ENCODE measurements around the gene WAC. TPM values are rescaled to one million over a fixed set of nuclear protein-coding genes. Genes with fewer than 3 reads are reported as not detected.

WAC gene
- total and polyA plus RNA-seq, 7 donors, result 33.9 to 79.9 (median 64.2) TPM

DNA sequence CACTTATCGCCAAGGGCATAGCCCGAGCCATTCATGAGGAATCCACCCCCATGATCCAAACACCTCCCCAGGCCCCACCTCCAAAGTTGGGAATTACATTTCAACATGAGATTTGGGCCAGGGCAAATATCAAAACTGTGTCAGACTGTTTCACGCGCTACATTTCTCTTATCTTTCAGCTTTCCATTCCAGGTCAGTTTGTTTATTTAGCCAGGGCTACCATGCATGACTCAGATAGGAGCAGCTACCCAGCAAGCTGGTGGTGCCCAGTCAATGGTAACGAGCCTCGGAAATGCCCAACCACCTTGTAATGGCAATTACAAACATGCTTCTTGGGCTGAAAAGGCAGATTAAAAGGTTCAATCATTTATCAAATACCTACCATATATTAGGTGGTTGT, 100.8 kb downstream of the WAC start:
- Histone ChIP-seq H3K4me3 (no peak overlapping the region), H3K9me3 (peaks cover 5% of the 10 kb centered on the region), H3K27me3 (ENCODE audit: insufficient read depth in 3 of 3, low read length in 2 of 3) (no peaks in the 10 kb centered on the region), H3K4me1 (no peaks in the 10 kb centered on the region), H3K36me3 (ENCODE audit: insufficient read depth in 1 of 2, low read depth in 1 of 2) (no peaks in the 10 kb centered on the region), H3K27ac (no peak overlapping the region)
- intact Hi-C loops (cut with DNase I), result no loop called here
- DNase-seq, result no peak
- ATAC-seq, result no peak
- TF ChIP-seq, protein P1, sequence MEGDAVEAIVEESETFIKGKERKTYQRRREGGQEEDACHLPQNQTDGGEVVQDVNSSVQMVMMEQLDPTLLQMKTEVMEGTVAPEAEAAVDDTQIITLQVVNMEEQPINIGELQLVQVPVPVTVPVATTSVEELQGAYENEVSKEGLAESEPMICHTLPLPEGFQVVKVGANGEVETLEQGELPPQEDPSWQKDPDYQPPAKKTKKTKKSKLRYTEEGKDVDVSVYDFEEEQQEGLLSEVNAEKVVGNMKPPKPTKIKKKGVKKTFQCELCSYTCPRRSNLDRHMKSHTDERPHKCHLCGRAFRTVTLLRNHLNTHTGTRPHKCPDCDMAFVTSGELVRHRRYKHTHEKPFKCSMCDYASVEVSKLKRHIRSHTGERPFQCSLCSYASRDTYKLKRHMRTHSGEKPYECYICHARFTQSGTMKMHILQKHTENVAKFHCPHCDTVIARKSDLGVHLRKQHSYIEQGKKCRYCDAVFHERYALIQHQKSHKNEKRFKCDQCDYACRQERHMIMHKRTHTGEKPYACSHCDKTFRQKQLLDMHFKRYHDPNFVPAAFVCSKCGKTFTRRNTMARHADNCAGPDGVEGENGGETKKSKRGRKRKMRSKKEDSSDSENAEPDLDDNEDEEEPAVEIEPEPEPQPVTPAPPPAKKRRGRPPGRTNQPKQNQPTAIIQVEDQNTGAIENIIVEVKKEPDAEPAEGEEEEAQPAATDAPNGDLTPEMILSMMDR (IDR thresholded peaks at IDR 0.05), result no peak
- WGBS, 3 donors, result 91 to 97% (median 97%) methylated on average over 6 of the region's 6 CpGs

DNA sequence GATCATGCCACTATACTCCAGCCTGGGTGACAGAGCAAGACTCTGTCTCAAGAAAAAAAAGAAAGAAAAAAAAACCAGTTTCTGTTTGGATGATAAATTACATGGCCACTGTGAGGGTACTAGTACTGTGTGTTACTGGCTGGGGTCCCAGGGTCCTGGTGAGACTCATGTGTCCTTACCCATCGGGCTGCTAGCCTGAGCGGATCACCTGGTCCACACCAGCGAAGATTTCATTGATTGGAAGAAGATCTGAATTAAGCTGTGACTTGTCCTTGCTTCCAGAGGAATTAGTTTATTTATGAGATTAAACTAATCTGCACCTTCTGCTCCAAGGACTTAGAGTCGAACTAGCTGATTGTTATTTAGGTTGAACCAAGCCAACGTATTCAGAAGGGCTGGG, 104.4 kb downstream of the WAC start:
- DNase-seq (no peak), ATAC-seq (no peak)
- H3K27me3 ChIP-seq (ENCODE audit: insufficient read depth in 3 of 3, low read length in 2 of 3), result peaks cover 0 to under 1% (median 0%) of the 10 kb centered on the region in 3 donors
- H3K4me1 ChIP-seq, result no peaks in the 10 kb centered on the region
- TF ChIP-seq, protein P1 (IDR thresholded peaks at IDR 0.05), result no peak
- intact Hi-C loops (cut with DNase I), result no loop called here
- no peak overlapping the region for H3K4me3 ChIP-seq
- peaks cover 6% of the 10 kb centered on the region for H3K9me3 ChIP-seq
- 76 to 83% (median 82%) methylated on average over 5 of the region's 5 CpGs for WGBS, 3 donors
- H3K36me3 ChIP-seq (ENCODE audit: insufficient read depth in 1 of 2, low read depth in 1 of 2), result no peaks in the 10 kb centered on the region
- H3K27ac ChIP-seq, result no peak overlapping the region

DNA sequence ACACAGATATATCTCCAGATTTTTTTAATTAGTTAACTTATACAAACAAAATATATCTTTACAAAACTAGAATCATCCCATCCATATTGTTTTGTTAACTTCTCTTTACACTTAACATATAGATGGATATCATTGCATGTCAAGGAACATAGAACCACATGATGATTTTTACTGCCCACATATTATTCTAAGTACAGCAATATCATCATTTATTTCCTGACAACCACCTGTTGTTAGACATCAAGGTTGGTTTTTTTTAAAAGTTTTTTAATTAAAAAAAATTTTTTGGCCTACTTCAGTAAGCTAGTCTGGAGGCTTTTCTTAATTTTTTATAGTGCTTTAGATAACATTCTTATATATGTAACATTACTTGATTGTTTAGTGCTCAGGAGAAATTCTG, 105.5 kb downstream of the WAC start:
- intact Hi-C loops (cut with DNase I), result no loop called here
- no peak for DNase-seq
- Histone ChIP-seq H3K4me1 (no peaks in the 10 kb centered on the region), H3K9me3 (peaks cover 6% of the 10 kb centered on the region), H3K36me3 (ENCODE audit: insufficient read depth in 1 of 2, low read depth in 1 of 2) (no peaks in the 10 kb centered on the region), H3K4me3 (no peak overlapping the region), H3K27ac (no peak overlapping the region), H3K27me3 (ENCODE audit: insufficient read depth in 3 of 3, low read length in 2 of 3) (peaks cover 0 to 4% (median 0%) of the 10 kb centered on the region in 3 donors)
- TF ChIP-seq, protein P1 (IDR thresholded peaks at IDR 0.05), result no peak
- ATAC-seq, result no peak

DNA sequence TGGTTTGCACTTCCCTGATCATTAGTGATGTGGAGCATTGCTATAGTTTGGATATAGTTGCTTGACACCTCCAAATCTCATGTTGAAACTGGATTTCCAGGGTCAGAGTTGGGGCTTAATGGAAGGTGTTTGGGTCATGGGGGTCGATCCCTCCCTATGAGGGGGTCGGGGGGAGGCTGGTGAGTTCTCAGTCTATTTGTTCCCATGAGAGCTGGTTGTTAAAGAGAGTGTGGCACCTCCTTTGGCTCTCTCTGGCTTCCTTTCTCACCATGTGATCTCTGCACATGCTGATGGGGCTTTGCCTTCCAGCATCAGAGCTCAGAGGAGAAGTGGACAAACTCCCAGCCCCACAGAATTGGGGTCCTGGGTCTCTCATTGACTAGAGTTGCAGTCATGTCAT, 107.6 kb downstream of the WAC start:
- no peaks in the 10 kb centered on the region for H3K4me1 ChIP-seq
- ATAC-seq, result no peak
- no peaks in the 10 kb centered on the region for H3K36me3 ChIP-seq (ENCODE audit: insufficient read depth in 1 of 2, low read depth in 1 of 2)
- peaks cover 6% of the 10 kb centered on the region for H3K9me3 ChIP-seq
- no peak overlapping the region for H3K27ac ChIP-seq
- intact Hi-C loops (cut with DNase I), result no loop called here
- WGBS, 3 donors, result 59 to 68% (median 68%) methylated on average over 2 of the region's 2 CpGs
- H3K4me3 ChIP-seq, result no peak overlapping the region
- H3K27me3 ChIP-seq (ENCODE audit: insufficient read depth in 3 of 3, low read length in 2 of 3), result peaks cover 0 to 4% (median 0%) of the 10 kb centered on the region in 3 donors
- no peak for DNase-seq
- TF ChIP-seq, protein P1 (IDR thresholded peaks at IDR 0.05), result no peak

DNA sequence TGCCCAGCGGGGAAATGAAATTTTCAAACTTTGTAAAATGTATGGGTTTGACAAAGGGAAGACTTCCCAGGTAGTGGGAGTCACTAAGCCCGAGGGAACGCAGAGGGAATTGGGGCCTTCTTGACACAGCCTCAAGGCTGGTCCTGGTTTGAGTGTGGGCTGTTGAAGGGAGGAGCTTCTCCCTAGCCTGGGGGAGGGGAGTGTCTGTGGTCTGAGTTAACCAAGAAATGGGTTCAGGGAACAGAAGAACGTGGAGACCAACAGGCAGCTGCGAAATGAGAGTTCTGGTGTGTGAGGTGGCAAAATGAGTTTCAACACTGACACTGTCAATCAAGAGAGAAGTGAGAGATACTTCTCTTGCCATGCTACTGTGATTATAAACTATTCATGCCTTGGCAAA, 111.7 kb downstream of the WAC start:
- Histone ChIP-seq H3K27ac (no peak overlapping the region), H3K4me1 (no peaks in the 10 kb centered on the region), H3K9me3 (no peaks in the 10 kb centered on the region), H3K36me3 (ENCODE audit: insufficient read depth in 1 of 2, low read depth in 1 of 2) (no peaks in the 10 kb centered on the region), H3K4me3 (no peak overlapping the region), H3K27me3 (ENCODE audit: insufficient read depth in 3 of 3, low read length in 2 of 3) (peaks cover 0 to 4% (median 0%) of the 10 kb centered on the region in 3 donors)
- intact Hi-C loops (cut with DNase I), result no loop called here
- DNase-seq (no peak), ATAC-seq (no peak)
- 61 to 72% (median 65%) methylated on average over 5 of the region's 5 CpGs for WGBS, 3 donors
- TF ChIP-seq, protein P1 (IDR thresholded peaks at IDR 0.05), result no peak
